ENCODE data around the gene FLNB. TPM values are rescaled to one million over a fixed set of nuclear protein-coding genes. Genes with fewer than 3 reads are reported as not detected.

FLNB gene
- total and polyA plus RNA-seq, 2 of the 8 experiments (the other 6 are each of a cell fraction or from before 2014, with no cell fraction given): 72.3 to 118 TPM

- no peaks in the 10 kb centered on the region for H3K27me3 ChIP-seq (replicated peaks in 1 of 4; ENCODE audit: control insufficient read depth in 3 of 4, extremely low read depth in 1 of 4, insufficient read depth in 3 of 4, low read length in 3 of 4)
- no peak overlapping the region for H3K4ac ChIP-seq (replicated peaks; ENCODE audit: insufficient read length, low read depth, low read length)
- H2BK120ac ChIP-seq (replicated peaks; ENCODE audit: low read depth, low read length): no peak overlapping the region
- H3K23me2 ChIP-seq (ENCODE audit: low read depth, low read length): no peaks in the 10 kb centered on the region
- peak overlapping the region; percentile 69; the same call in 1 of the 2 replicates for H2AK5ac ChIP-seq (ENCODE audit: low read depth, low read length)
- H2BK5ac ChIP-seq (ENCODE audit: low read depth, low read length): no peak overlapping the region
- no peak overlapping the region for H3K56ac ChIP-seq (replicated peaks; ENCODE audit: insufficient read length, low read depth, low read length)
- no peak overlapping the region for H3K4me3 ChIP-seq (ENCODE audit: extremely low read depth in 1 of 4, insufficient read depth in 2 of 4, low read depth in 3 of 4, low read length in 4 of 4)
- H3K14ac ChIP-seq (ENCODE audit: insufficient read length): no peak overlapping the region
- CTCF ChIA-PET (ENCODE audit: partially characterized antibody): interaction anchor here (0.7 to 2.7 kb wide), 8 partner anchors 11 to 361 kb away, joined by 3 to 17 read pairs (median 6); partner anchors contain the start of gene FLNB
- H2AFZ ChIP-seq (ENCODE audit: low read length): no peak overlapping the region
- peaks cover 18% of the 10 kb centered on the region for H3K79me1 ChIP-seq (ENCODE audit: low read depth, low read length)
- no peak overlapping the region for H4K91ac ChIP-seq (replicated peaks; ENCODE audit: insufficient read length, low read length)
- peaks cover 12 to 93% of the 10 kb centered on the region in 2 experiments for H3K79me2 ChIP-seq (ENCODE audit: control insufficient read depth in 1 of 2, insufficient read depth in 2 of 2, low read length in 2 of 2)
- no peak overlapping the region; the same call in 1 of the 2 replicates for H2BK12ac ChIP-seq (ENCODE audit: low read depth, low read length)
- no peak overlapping the region for H4K5ac ChIP-seq (ENCODE audit: insufficient read length, low read depth, low read length)
- POLR2A ChIA-PET (ENCODE audit: partially characterized antibody): interaction anchor here (2.0 kb wide), 1 partner anchor 17 kb away, joined by 4 read pairs; no protein-coding TSS in a partner anchor
- no peak overlapping the region for H3K4me2 ChIP-seq (ENCODE audit: insufficient read depth in 1 of 2, low read depth in 2 of 2, low read length in 2 of 2)
- no peak overlapping the region for H3K9ac ChIP-seq (replicated peaks in 1 of 4; ENCODE audit: extremely low read depth in 1 of 4, low read depth in 3 of 4, low read length in 3 of 4)
- FAIRE-seq (no peak), DNase-seq (ENCODE audit: low read depth in 1 of 2, low spot score in 2 of 2) (no peak)
- H2BK20ac ChIP-seq (ENCODE audit: low read length): no peak overlapping the region
- H3K18ac ChIP-seq (ENCODE audit: extremely low read depth, low read length): no peak overlapping the region
- H3K9me3 ChIP-seq (ENCODE audit: insufficient read depth in 2 of 2, low read depth in 1 of 2, low read length in 1 of 2): no peaks in the 10 kb centered on the region
- peaks cover 11 to 25% (median 19%) of the 10 kb centered on the region in 4 experiments for H3K4me1 ChIP-seq (replicated peaks in 1 of 4; ENCODE audit: control insufficient read depth in 3 of 4, insufficient read depth in 4 of 4, low read length in 3 of 4)
- H3K36me3 ChIP-seq (ENCODE audit: control insufficient read depth in 2 of 4, insufficient read depth in 4 of 4, low read length in 3 of 4): no peaks in the 10 kb centered on the region
- peaks cover 3 to 10% of the 10 kb centered on the region in 2 experiments for H4K20me1 ChIP-seq (replicated peaks in 1 of 2; ENCODE audit: control insufficient read depth in 1 of 2, insufficient read depth in 2 of 2, low read length in 2 of 2)
- TF ChIP-seq ZNF274 (IDR thresholded peaks at IDR 0.05; ENCODE audit: borderline replicate concordance, extremely low read depth, low read length) (no peak), CBX8 (IDR thresholded peaks at IDR 0.05; ENCODE audit: borderline replicate concordance, low read depth, low read length) (no peak), FOSL1 (IDR thresholded peaks at IDR 0.05; ENCODE audit: insufficient read depth, low read depth, low read length) (no peak), KDM1A (IDR thresholded peaks at IDR 0.05; ENCODE audit: borderline replicate concordance, low read length) (0 out of 2 replicates have a peak, but pooled peaks have one; percentile 56)
- peak overlapping the region; percentile 5; the same call in 1 of the 2 replicates for H2BK15ac ChIP-seq (ENCODE audit: low read length)
- 79% methylated on average over 8 of the region's 8 CpGs; no CpG with 5 or more reads in 1 of the 2 experiments for WGBS, 2 experiments (ENCODE audit: extremely low coverage in 1 of 2, insufficient coverage in 1 of 2, insufficient read length in 1 of 2, insufficient replicate concordance in 2 of 2, low coverage in 1 of 2, low lambda C conversion rate in 2 of 2, missing lambda C conversion rate in 1 of 2)
- no peak overlapping the region for H4K8ac ChIP-seq (ENCODE audit: extremely low read depth, insufficient read depth, low read length)
- no peak overlapping the region for H3K23ac ChIP-seq (ENCODE audit: insufficient read length)
- H3K27ac ChIP-seq (ENCODE audit: low read depth, low read length): no peak overlapping the region
These were observed 44.4 kb downstream of the FLNB start for GRCh38 chr3:58052373-58053273.
